ENCODE data around the gene RSU1. TPM values are rescaled to one million over a fixed set of nuclear protein-coding genes. Genes with fewer than 3 reads are reported as not detected.

Gene RSU1
- total and polyA plus RNA-seq, 10 of the 15 experiments (the other 5 are each of a cell fraction or from before 2014, with no cell fraction given): 49.2 to 139 (median 81.3) TPM

DNA sequence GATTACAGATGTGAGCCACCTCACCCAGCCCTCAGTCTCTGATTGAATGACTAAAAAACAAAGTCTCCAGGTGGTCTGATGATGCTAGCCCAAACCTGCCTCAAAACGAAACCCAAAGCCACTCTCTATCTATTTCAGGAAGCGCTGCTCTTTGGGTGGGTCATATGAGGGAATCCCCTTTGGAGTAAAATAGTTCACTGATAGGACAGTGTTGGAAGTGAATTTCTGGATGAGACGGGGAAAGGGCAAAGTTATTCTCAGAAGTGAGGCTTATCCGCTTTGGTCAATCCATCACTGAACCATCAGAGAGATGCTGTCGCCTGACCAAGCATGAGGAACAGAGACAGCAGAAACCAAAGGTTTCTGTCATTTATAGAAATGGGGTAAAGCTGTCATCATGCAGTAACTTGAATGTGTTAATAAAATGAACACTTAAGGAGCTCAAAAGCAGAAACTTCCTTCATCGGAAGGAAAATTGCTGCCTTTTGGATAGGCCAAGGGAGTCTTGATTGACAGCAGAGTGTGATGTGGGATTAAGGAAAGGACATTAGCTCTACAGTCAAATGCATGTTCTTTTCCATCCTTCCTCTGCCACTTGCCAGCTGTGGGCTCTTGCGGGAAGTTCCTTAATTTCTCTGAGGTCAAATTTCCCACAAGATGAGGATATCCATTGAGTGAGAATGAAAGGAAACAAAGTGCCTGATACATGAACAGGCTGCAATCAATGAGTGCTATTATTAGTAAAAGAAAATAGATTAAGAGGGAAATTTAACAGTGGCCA is 230.7 kb downstream of the RSU1 start (continued):
- TF ChIP-seq EP300 (IDR thresholded peaks at IDR 0.05; ENCODE audit: borderline replicate concordance in 1 of 2, control insufficient read depth in 1 of 2, low read depth in 2 of 2, low read length in 2 of 2): peak; percentile 20 to 21; a peak in 1 of 4 replicates
- TF ChIP-seq POLR2AphosphoS5 (IDR thresholded peaks at IDR 0.05; ENCODE audit: low read length): no peak
- peak; percentile 78; the same call in 1 of the 2 replicates for TF ChIP-seq TCF3 (IDR thresholded peaks at IDR 0.05; ENCODE audit: borderline replicate concordance, insufficient read depth, low read depth, low read length)
- TF ChIP-seq, protein P1, sequence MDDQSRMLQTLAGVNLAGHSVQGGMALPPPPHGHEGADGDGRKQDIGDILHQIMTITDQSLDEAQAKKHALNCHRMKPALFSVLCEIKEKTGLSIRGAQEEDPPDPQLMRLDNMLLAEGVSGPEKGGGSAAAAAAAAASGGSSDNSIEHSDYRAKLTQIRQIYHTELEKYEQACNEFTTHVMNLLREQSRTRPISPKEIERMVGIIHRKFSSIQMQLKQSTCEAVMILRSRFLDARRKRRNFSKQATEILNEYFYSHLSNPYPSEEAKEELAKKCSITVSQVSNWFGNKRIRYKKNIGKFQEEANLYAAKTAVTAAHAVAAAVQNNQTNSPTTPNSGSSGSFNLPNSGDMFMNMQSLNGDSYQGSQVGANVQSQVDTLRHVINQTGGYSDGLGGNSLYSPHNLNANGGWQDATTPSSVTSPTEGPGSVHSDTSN (IDR thresholded peaks at IDR 0.05; ENCODE audit: insufficient replicate concordance, low read depth, low read length): no peak
- peak; percentile 85 for TF ChIP-seq ZBED1 (IDR thresholded peaks at IDR 0.05; ENCODE audit: borderline replicate concordance)
- TF ChIP-seq SIX5 (IDR thresholded peaks at IDR 0.05; ENCODE audit: low read depth, low read length, severe bottlenecking): no peak
- TF ChIP-seq SMARCA5 (IDR thresholded peaks at IDR 0.05): no peak
- TF ChIP-seq, protein P2, sequence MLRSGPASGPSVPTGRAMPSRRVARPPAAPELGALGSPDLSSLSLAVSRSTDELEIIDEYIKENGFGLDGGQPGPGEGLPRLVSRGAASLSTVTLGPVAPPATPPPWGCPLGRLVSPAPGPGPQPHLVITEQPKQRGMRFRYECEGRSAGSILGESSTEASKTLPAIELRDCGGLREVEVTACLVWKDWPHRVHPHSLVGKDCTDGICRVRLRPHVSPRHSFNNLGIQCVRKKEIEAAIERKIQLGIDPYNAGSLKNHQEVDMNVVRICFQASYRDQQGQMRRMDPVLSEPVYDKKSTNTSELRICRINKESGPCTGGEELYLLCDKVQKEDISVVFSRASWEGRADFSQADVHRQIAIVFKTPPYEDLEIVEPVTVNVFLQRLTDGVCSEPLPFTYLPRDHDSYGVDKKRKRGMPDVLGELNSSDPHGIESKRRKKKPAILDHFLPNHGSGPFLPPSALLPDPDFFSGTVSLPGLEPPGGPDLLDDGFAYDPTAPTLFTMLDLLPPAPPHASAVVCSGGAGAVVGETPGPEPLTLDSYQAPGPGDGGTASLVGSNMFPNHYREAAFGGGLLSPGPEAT (IDR thresholded peaks at IDR 0.05; ENCODE audit: low read depth): peak; percentile 87; the same call in 1 of the 2 replicates
- TF ChIP-seq SMC3 (IDR thresholded peaks at IDR 0.05; ENCODE audit: borderline replicate concordance, low read length): no peak
- TF ChIP-seq TCF12 (IDR thresholded peaks at IDR 0.05; ENCODE audit: low read depth, low read length): peak; percentile 90
- TF ChIP-seq, protein P3, sequence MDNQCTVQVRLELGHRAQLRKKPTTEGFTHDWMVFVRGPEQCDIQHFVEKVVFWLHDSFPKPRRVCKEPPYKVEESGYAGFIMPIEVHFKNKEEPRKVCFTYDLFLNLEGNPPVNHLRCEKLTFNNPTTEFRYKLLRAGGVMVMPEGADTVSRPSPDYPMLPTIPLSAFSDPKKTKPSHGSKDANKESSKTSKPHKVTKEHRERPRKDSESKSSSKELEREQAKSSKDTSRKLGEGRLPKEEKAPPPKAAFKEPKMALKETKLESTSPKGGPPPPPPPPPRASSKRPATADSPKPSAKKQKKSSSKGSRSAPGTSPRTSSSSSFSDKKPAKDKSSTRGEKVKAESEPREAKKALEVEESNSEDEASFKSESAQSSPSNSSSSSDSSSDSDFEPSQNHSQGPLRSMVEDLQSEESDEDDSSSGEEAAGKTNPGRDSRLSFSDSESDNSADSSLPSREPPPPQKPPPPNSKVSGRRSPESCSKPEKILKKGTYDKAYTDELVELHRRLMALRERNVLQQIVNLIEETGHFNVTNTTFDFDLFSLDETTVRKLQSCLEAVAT (IDR thresholded peaks at IDR 0.05): no peak
- no peak for TF ChIP-seq RBBP5 (conservative IDR thresholded peaks at IDR 0.05)
- no peak for TF ChIP-seq BRCA1 (IDR thresholded peaks at IDR 0.05; ENCODE audit: low read depth, low read length)
- peak; percentile 96 for TF ChIP-seq NFIC (IDR thresholded peaks at IDR 0.05; ENCODE audit: low read depth, low read length)
- peak; percentile 72; the same call in 1 of the 2 replicates for TF ChIP-seq CREB1 (IDR thresholded peaks at IDR 0.05; ENCODE audit: low read depth)
- peak; percentile 20; the same call in 1 of the 2 replicates for TF ChIP-seq PAX5 (IDR thresholded peaks at IDR 0.05; ENCODE audit: borderline replicate concordance, low read depth, low read length)
- TF ChIP-seq, protein P4, sequence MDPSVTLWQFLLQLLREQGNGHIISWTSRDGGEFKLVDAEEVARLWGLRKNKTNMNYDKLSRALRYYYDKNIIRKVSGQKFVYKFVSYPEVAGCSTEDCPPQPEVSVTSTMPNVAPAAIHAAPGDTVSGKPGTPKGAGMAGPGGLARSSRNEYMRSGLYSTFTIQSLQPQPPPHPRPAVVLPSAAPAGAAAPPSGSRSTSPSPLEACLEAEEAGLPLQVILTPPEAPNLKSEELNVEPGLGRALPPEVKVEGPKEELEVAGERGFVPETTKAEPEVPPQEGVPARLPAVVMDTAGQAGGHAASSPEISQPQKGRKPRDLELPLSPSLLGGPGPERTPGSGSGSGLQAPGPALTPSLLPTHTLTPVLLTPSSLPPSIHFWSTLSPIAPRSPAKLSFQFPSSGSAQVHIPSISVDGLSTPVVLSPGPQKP (IDR thresholded peaks at IDR 0.05; ENCODE audit: low read depth, low read length): no peak
- 0 out of 2 replicates have a peak, but pooled peaks have one; percentile 34 for TF ChIP-seq NBN (IDR thresholded peaks at IDR 0.05)
- TF ChIP-seq, protein P5, sequence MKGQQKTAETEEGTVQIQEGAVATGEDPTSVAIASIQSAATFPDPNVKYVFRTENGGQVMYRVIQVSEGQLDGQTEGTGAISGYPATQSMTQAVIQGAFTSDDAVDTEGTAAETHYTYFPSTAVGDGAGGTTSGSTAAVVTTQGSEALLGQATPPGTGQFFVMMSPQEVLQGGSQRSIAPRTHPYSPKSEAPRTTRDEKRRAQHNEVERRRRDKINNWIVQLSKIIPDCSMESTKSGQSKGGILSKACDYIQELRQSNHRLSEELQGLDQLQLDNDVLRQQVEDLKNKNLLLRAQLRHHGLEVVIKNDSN (IDR thresholded peaks at IDR 0.05; ENCODE audit: borderline replicate concordance, extremely low read length, insufficient read depth, low read depth, low read length): no peak
- peak; percentile 35 to 58; a peak in 1 of 4 replicates for TF ChIP-seq BHLHE40 (IDR thresholded peaks at IDR 0.05; ENCODE audit: borderline replicate concordance in 1 of 2, low read depth in 2 of 2, low read length in 1 of 2)
- no peak for TF ChIP-seq HDAC2 (IDR thresholded peaks at IDR 0.05)
